GM19463 (cell line): ENCODE results near the gene SLC22A23.

Experiments
- ATAC-seq: cut with Tn5 transposase; IDR thresholded peaks from one replicate; pipeline ENCODE4 v1.9.1; 2021; ENCODE audit warnings: mild to moderate bottlenecking, moderate library complexity; ENCODE audit not compliant: unreplicated experiment

SLC22A23 gene

GRCh38 chr6:3456898-3457709, at the start of gene SLC22A23:
TSS of gene SLC22A23 (minus strand) at chr6:3457050. CDS start at chr6:3456559, 491 bp downstream.
- ATAC-seq = peak; percentile 65

- no peak for ATAC-seq
Measured at GRCh38 chr6:3506200-3506599, 49.4 kb upstream of the SLC22A23 start.

GRCh38 chr6:3504938-3505805, 48.3 kb upstream of the SLC22A23 start:
- ATAC-seq = no peak

GRCh38 chr6:3504354-3504753, 47.5 kb upstream of the SLC22A23 start:
- no peak for ATAC-seq

GRCh38 chr6:3501826-3502500, 45.1 kb upstream of the SLC22A23 start:
- ATAC-seq = no peak

GRCh38 chr6:3500262-3501014, 43.6 kb upstream of the SLC22A23 start:
- no peak for ATAC-seq

GRCh38 chr6:3499603-3500002, 42.8 kb upstream of the SLC22A23 start:
- no peak for ATAC-seq

- no peak for ATAC-seq
Measured at GRCh38 chr6:3496395-3496794, 39.5 kb upstream of the SLC22A23 start.

GRCh38 chr6:3494391-3495100, 37.7 kb upstream of the SLC22A23 start:
- ATAC-seq = no peak

GRCh38 chr6:3490625-3490980, 33.8 kb upstream of the SLC22A23 start:
- no peak for ATAC-seq

GRCh38 chr6:3489961-3490624, 33.2 kb upstream of the SLC22A23 start:
- ATAC-seq = no peak

- no peak for ATAC-seq
Measured at GRCh38 chr6:3489027-3489757, 32.3 kb upstream of the SLC22A23 start.

- no peak for ATAC-seq
Measured at GRCh38 chr6:3484946-3485345, 28.1 kb upstream of the SLC22A23 start.

GRCh38 chr6:3484192-3484591, 27.3 kb upstream of the SLC22A23 start:
- ATAC-seq = no peak

GRCh38 chr6:3483675-3484074, 26.8 kb upstream of the SLC22A23 start:
- ATAC-seq = no peak

GRCh38 chr6:3482869-3483268, 26.0 kb upstream of the SLC22A23 start:
- no peak for ATAC-seq

GRCh38 chr6:3481640-3482039, 24.8 kb upstream of the SLC22A23 start:
- ATAC-seq = no peak

GRCh38 chr6:3480009-3480408, 23.2 kb upstream of the SLC22A23 start:
- no peak for ATAC-seq

- ATAC-seq = no peak
Measured at GRCh38 chr6:3473773-3474172, 16.9 kb upstream of the SLC22A23 start.
